Brain microvascular endothelial cell (primary cell): ENCODE results near the gene TEAD1.
A peak's percentile ranks its signal among the peaks of the same experiment; 100 is the strongest.

ENCODE experiments used
- DNase-seq: peaks from one replicate; pipeline ENCODE4 v3.0.0-alpha.2; 2020
- H3K27ac ChIP-seq: fragments of 250-450 bp; sonication (Bioruptor Pico); 2 replicates; pipeline ENCODE4 v1.5.1; 2020; ENCODE audit warnings: mild to moderate bottlenecking, moderate library complexity
- H3K27me3 ChIP-seq: fragments of 250-450 bp; sonication (Bioruptor Pico); replicated peaks from 2 replicates; pipeline ENCODE4 v1.5.1; 2020; ENCODE audit warnings: mild to moderate bottlenecking
- H3K36me3 ChIP-seq: fragments of 250-450 bp; sonication (Bioruptor Pico); replicated peaks from 2 replicates; pipeline ENCODE4 v1.5.1; 2020; ENCODE audit warnings: mild to moderate bottlenecking
- H3K4me3 ChIP-seq: 2 replicates; pipeline ENCODE4 v1.5.1; 2011; ENCODE audit warnings: low read depth, mild to moderate bottlenecking, control low read depth, low read length, moderate library complexity
- in situ Hi-C: cut with HindIII; loops from 2 replicates; pipeline ENCODE4 v1.10.0; 2017; ENCODE audit warnings: low sequenced_read_pairs, low pct_ligation_motif_present
- TF ChIP-seq, protein P1 (sequence below): IDR thresholded peaks from 2 replicates; pipeline ENCODE4 v1.5.1; 2011; ENCODE audit warnings: low read depth, mild to moderate bottlenecking, moderate library complexity, low read length, control low read depth, inconsistent platforms; ENCODE audit errors: missing control alignments

The TEAD1 gene

DNA sequence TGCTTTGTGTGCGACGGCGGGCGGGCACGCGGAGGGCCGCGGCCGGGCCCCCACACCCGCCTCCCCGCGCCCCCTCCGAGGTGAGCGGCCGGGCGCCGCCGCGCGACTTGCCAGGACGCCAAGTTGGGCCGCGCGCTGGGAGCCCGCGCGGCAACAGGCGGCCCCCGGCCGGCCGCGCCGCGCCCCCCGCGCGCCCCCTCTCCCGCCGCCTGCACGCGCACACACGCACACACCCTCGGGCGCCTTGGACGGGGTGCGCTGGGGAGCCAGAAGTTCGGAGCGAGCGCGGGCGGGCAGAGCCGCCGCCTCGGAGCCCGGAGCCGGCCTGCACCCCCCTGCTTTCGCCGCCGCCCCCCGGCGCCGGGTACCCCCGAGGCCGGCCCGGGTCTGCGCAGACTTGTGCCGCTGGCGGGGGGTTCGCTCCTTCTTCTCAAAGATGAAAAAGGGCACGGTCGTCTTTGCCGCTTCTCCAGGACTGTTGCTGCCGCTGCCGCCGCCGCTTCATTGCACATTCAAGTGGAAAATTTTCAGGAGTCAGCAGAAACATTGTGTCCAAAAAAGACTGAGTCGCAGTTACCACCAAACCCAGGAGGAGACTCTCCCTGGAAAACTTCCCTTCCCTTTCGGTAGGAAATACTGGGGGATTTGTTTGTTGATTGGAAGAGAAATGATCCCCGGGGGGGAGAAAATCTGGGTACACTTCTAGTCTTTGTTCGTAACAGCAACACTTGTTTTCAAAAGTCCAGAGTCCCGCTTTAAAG, 895 bp downstream of the TEAD1 start:
- DNase-seq: no peak
- Histone ChIP-seq H3K36me3 (peaks cover 2% of the 10 kb centered on the region), H3K27ac (peak overlapping the region; percentile 90), H3K4me3 (peak overlapping the region; percentile 57), H3K27me3 (no peaks in the 10 kb centered on the region)
- in situ Hi-C loops: no loop called here
- TF ChIP-seq, protein P1, sequence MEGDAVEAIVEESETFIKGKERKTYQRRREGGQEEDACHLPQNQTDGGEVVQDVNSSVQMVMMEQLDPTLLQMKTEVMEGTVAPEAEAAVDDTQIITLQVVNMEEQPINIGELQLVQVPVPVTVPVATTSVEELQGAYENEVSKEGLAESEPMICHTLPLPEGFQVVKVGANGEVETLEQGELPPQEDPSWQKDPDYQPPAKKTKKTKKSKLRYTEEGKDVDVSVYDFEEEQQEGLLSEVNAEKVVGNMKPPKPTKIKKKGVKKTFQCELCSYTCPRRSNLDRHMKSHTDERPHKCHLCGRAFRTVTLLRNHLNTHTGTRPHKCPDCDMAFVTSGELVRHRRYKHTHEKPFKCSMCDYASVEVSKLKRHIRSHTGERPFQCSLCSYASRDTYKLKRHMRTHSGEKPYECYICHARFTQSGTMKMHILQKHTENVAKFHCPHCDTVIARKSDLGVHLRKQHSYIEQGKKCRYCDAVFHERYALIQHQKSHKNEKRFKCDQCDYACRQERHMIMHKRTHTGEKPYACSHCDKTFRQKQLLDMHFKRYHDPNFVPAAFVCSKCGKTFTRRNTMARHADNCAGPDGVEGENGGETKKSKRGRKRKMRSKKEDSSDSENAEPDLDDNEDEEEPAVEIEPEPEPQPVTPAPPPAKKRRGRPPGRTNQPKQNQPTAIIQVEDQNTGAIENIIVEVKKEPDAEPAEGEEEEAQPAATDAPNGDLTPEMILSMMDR: no peak

DNA sequence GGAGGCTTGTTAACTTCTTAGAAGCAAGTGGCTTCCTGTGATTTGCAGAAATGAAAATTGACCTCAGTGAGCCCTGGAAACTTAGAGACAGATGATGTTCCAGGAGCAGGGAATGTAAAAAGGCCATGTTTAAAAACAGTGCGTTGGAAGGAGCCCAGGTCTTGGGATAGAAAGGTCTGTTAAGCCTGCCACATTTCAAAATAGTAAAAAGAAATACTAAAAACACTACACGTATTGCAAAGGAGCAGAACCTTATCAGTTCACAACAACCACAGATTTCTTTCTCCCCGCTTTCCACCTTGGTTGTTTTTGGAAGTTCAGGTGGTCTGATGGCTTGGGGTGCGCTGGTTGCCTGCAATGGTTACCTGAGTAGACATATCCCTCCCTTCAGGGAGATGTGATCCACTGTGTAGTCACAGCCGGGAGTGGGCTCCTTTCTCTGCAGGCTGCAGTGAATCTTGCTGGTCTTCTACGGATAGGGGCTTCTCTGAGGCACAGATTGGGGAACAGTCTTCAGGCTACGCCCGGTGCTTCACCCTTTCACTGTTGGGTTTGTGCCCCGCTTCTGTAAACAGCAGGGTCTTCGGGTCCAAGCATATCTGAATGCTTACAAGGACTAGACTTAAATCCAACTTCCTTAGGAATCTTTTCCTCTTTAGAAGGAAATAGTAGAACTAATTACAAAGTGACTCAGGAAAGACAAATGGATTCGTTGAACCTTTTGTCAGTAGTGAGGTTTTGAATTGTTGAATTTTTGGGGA, 1.9 kb downstream of the TEAD1 start:
- H3K36me3 ChIP-seq: peaks cover 7% of the 10 kb centered on the region
- no peaks in the 10 kb centered on the region for H3K27me3 ChIP-seq
- in situ Hi-C loops: no loop called here
- H3K4me3 ChIP-seq: peak overlapping the region; percentile 57
- H3K27ac ChIP-seq: peak overlapping the region; percentile 90
- TF ChIP-seq, protein P1: no peak
- DNase-seq: no peak

DNA sequence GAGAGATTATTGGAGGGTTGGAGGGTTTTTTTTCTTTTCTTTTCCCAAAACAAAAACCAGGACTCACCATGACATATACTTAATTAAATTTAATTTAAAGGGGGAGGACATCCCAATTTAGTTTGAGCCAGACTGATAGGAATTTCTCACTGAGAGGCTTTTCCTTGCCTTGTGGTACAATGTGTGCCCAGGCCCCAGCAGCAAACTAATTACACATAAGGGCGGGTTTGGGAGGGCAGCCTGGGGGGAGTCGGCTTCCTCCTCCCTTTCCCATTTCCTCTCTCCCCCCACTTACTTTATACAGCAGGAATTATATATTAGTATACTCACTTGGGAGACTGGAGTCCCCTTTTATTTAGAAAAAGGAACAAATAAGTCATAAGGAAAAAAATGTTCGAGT, 2.9 kb downstream of the TEAD1 start:
- DNase-seq: no peak
- no peaks in the 10 kb centered on the region for H3K27me3 ChIP-seq
- peak overlapping the region; percentile 90 for H3K27ac ChIP-seq
- TF ChIP-seq, protein P1: no peak
- in situ Hi-C loops: no loop called here
- H3K4me3 ChIP-seq: peak overlapping the region; percentile 57
- H3K36me3 ChIP-seq: peaks cover 7% of the 10 kb centered on the region

DNA sequence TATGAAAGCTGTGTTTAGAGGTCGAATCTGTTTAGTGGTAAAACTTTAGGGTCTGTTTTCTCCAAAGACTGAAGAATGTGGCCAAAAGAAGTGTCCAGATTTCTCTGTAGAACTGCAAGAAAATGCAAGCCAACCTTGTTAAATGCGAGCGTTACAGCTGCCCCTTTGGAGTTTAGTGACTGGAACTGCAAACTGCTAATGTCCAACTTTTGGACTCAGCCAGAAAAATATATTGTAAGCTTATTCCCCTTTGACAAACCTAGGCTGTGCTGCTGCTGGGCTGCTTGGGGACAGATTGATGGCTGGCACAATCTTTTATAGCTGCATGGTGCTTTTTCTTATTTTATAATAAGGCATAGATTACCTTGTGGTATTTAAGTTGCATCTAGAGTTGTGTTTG, 3.9 kb downstream of the TEAD1 start:
- no peaks in the 10 kb centered on the region for H3K27me3 ChIP-seq
- DNase-seq: no peak
- TF ChIP-seq, protein P1: no peak
- peaks cover 7% of the 10 kb centered on the region for H3K36me3 ChIP-seq
- H3K27ac ChIP-seq: peak overlapping the region; percentile 90
- in situ Hi-C loops: no loop called here
- peak overlapping the region; percentile 57 for H3K4me3 ChIP-seq

DNA sequence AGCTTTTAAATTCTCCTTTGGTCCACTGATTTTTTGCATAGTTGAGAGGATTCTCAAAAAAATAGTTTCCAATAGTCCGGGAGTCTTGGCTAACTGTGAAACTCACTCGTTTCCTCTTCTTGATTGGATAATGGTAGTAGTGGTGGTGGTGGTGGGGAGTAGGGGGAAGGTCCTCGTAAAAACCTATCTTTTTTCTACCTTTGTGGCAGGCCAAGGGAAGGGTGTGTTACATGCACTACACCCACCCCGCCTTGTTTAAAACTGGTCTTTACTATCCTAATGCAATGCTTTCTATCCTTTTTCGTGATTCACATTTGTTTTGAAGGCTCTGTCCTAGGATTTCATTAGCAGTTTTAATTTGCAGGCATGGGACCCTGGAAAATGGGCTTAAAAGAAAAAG, 4.8 kb downstream of the TEAD1 start:
- Histone ChIP-seq H3K27ac (no peak overlapping the region), H3K27me3 (no peaks in the 10 kb centered on the region)

More for the DNA sequence above, 4.8 kb downstream of the TEAD1 start:
- peaks cover 7% of the 10 kb centered on the region for H3K36me3 ChIP-seq
- in situ Hi-C loops: no loop called here
- TF ChIP-seq, protein P1: no peak
- no peak for DNase-seq
- H3K4me3 ChIP-seq: no peak overlapping the region
